HG02623 (cell line): ENCODE measurements around the gene PRKCA.
"Not testable (repeated sequence)": the region's sequence is repeated elsewhere in the genome, so short reads cannot be mapped to it uniquely, and the experiment has no call there.

Experiments used
- ATAC-seq: cut with Tn5 transposase; IDR thresholded peaks from one replicate; pipeline ENCODE4 v1.9.1; 2021; ENCODE audit warnings: moderate library complexity; ENCODE audit not compliant: unreplicated experiment

Gene PRKCA

DNA sequence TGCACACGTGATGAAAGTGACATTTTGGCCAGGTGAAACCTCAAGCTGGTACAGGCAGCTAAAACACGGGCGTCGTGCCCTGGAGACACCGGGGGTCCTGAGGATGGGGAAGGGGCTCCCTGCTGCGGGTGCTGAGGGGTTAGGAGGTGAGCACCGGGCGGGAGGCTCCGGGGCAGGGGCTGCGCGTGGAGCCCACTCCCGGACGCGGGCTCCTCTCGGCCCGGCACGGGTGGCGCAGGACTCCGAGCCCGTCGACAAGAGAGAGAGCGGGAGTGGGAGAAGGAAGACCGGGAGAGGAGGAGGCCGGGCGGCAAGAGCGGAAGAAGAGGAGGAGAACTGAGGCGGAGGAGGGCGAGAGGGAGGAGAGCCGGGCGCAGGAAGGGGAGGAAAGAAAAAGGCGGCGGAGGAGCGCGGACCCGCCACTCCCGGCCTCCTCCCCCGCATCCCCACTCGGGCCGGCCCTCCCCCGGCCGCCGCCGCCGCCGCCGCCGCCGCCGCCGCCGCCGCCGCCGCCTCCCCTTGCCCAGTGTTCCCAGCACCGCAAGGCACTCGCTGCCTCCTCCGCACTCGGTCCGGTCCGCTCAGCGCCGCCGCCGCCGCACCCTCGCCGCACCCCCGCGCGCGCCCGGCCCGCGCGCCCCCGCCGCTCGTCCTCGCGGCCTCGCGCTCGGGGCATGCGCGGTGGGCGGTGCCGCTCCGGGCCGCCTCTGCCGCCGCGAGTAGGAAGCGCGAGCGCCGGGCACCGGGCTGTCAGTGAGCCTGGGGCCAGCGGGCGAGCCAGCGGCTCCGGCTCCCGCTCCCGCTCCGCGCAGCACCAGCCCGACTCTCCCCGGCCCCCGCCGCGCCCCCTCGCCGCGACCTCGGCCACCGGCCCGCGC is at the start of gene PRKCA:
Gene PRKCA (plus strand): TSS at position 750 of the 878 bp plus-strand sequence.
- ATAC-seq = peak; percentile 50

DNA sequence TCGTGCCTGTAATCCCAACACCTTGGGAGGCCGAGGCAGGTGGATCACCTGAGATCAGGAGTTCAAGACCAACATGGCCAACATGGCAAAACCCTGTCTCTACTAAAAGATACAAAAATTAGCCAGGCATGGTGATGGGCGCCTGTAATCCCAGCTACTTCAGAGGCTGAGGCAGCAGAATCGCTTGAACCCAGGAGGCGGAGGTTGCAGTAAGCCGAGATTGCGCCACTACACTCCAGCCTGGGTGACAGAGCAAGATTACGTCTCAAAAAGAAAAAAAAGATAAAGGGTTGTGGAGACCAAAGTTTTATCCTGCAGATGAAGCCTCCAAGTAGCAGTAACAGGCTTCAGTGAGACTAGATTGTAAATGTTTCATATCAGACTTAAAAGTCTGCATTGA is 49.0 kb upstream of the PRKCA start:
- ATAC-seq = not testable (repeated sequence)

DNA sequence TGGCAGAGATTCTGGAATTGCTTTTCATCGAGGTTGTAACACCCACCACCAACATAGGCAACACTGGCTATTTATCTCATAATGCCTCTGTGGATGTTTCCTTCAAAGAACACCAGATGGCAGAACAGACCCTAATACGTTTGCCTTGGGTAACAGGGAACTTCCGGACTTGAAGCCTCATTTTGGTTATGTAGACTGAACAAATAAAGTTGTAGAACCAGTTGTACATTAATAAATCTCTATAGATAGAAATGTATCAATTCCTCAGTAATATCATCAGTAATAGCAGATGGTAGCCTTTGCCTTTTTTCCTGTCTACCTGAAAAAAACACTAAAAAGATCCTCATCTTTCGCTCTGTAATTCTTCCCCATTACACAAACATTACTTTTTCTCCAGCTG is 47.3 kb upstream of the PRKCA start:
- ATAC-seq = no peak

DNA sequence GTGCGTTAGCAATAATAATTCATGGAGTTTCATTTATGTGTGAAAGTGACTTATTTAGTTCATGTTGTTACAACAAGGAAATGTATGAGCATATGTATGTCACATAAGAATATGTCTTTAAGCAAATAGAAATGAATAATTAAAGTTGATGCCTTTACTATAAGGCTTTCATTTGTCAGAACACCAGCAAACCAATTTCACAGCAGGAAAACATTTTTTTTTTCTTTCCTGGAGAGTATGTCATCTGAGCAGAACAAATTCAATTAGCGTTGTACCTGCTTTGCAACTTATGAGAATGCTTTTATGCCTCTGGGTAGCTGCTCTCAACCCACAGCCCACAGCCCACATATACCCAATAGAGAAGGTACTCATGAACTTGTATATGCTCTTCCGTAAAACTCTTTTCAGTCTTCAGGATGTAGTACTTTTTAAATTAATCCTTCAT is 46.9 kb upstream of the PRKCA start:
- ATAC-seq = no peak

DNA sequence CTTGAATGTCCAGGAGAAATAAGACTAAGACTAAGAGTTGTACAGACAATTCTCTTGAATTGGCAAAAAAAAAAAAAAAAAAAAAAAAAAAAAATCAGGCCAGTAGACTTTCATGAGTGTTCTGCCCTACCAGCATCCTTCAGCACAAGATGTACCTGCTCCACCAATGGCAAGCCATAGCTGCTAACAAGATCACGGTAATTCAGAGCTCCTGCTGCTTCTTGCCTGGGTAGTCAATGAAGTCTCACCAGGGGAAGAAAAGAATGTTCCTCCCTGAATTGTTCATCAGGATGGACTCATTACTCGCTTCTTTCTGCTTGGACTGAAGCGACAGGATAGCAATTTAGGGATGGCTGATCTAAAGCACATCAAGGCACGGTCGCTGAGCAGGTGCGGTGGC is 42.1 kb upstream of the PRKCA start:
- no peak for ATAC-seq

DNA sequence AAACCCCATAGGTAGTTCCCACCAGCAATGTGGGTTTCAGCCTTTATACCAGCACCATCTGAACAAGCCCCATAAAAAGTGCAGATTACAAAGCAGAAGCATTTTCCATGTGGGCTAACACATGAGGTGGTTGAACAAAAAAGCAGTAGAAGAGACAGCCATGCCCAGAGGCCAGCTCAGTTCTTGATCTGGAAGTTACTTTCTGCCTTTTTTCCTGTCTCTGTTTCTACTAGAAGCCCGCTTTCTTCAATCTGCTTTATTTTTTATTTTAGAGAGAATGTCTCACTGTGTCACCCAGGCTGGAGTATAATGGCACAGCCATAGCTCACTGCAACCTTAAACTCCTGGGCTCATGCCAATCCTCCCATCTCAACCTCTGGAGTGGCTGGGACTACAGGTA is 41.7 kb upstream of the PRKCA start:
- no peak for ATAC-seq

DNA sequence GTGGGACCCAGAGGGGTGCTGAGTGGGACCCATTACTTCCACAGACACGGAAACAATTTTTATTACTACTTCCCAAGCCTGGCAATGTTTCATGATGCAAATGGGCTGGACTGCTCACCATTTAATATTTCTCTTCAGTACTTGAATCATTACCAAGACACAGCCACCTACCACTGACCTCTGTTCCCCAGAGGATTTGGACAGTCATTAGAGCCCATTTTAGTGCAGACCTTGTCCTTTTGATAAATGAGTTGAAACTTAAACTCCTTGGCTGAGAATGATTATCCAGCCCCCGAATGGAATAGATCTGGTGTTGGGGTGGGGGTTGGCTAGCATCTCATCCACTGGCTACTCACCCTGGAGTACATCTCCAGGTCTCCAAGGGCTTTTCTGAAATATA is 39.6 kb upstream of the PRKCA start:
- ATAC-seq = no peak

DNA sequence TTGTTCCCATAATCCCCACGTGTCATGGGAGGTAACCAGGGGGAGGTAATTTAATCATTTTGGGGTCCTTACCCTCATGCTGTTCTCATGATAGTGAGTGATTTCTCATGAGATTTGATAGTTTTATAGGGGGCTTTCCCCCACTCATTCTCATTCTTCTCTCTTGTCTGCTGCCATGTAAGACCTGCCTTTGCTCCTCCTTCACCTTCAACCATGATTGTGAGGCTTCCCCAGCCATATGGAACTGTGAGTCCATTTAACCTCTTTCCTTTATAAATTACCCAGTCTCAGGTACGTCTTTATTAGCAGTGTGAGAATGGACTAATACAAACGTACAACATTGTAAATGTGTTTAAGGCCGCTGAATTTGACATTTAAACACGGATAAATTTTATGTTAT is 37.7 kb upstream of the PRKCA start:
- ATAC-seq = no peak

DNA sequence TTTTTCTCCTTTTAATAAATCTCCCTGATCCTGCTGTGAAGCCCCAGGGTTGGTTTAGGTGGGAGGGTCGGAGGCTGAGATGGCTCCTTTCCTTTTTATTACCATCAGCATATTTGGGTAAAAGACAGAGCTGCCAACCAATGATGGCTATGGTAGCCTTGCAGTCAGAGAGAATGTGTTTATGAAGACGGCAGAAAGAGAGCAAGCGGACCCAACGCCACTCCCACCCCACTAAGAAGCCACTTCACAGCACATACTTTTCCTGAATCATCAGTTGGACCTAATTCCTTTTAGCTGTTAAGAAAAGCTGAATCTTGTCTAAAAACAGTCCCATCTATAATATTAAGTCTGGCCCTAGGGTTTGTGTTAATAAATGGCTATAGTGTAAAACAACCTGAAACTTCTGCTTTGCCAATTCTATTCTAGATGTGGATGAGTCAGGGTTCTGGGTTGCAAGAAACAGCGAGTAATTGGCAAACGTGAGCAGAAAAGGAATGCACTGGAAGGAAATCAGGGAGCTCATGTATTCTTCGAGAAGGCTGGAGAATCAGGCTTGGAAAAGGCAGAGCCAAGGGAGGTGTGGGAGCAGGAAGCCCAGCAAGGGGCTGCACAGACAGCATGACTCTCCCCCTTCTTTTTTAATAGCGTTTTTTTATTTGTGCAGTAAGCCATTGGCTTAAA is 34.0 kb upstream of the PRKCA start:
- no peak for ATAC-seq

DNA sequence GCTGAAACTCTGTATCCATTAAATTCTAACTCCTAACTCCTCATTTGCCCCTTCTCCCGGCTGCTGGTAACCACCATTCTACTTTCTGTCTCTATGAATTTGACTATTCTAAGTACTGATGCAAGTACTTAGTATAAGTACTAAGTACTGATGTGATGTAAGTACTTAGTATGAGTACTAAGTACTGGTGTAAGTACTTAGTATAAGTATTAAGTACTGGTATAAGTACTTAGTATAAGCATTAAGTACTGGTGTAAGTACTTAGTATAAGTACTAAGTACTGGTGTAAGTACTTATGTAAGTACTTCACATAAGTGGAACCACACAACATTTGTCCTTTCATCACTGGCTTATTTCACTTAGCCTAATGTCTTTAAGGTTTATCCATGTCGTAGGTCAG is 32.3 kb upstream of the PRKCA start:
- ATAC-seq = no peak

DNA sequence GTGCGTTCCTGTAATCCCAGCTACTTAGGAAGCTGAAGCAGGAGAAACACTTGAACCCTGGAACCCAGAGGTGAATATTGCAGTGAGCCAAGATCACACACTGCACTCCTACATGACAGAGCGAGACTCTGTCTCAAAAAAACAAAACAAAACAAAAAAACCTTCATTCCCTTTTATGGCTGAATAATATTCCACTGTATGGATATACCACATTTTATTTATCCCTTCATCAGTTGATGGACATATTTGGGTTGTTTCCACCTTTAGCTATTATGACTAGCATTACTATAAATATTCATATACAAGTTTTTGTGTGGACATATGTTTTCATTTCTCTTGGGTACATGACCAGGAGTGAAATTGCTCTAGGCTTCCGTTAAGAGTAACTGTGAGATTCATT is 30.9 kb upstream of the PRKCA start:
- no peak for ATAC-seq

DNA sequence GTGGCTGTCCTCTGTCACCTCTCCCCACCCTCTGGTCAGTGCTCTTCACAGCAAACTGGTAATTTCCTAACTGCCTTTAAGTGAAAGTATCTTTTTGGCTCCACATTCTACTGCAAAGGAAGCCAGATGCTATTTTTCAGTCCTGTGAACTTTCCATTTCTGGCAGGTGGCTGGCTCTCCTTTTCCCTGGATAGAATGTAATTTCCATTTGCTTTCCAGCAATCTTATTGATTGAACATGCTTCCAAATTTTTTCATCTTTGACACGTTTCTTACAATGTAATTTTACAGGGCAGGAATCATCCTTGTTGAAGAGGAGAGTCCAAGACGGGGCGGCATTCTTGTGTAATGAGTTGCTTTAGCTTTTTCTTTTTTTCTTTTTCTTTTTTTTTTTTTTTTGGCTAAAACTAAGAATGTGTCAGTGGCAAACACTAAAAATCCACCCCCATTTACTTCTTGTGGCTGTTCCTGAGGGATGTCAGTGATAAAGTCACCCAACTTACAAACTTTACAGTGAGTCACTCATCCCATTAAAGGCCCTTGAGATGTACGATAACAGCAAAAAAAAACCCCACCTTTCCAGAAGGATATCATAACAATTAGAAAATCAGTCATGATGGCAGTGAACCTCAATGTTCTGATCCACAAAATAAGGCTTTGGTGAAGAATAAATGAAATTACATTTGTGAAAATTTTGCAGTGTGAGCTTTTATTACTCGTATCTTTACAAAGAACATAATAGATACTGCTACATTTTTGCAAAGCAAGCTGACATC is 29.4 kb upstream of the PRKCA start:
- no peak for ATAC-seq

DNA sequence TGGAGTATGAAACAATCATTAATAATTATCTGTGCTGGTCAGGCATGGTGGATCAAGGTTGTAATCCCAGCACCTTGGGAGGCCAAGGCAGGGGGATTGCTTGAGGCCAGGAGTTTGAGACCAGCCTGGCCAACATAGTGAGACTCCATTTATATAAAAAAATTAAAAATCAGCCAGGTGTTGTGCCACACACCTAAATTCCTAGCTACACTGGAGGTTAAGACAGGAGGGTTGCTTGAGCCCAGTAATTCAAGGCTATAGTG is 28.9 kb upstream of the PRKCA start:
- no peak for ATAC-seq

DNA sequence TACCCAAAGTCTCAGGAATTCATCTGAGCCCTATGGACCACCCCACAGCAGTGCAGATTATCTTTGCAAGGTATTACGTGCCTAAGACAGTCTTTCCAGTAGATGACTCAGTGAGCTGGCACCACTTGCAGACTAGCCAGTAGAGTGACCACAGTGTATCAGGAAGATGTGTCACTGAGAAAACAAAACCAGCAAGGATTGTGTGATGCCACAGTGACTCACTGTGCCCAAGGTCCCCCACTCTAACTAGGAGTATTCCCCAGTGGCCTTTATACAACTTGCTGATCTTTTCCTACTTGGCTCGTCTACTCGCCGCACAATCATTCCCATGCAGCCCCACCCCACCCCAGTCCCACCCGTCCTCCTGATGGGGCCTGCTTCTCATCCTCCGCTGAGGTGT is 26.8 kb upstream of the PRKCA start:
- no peak for ATAC-seq

DNA sequence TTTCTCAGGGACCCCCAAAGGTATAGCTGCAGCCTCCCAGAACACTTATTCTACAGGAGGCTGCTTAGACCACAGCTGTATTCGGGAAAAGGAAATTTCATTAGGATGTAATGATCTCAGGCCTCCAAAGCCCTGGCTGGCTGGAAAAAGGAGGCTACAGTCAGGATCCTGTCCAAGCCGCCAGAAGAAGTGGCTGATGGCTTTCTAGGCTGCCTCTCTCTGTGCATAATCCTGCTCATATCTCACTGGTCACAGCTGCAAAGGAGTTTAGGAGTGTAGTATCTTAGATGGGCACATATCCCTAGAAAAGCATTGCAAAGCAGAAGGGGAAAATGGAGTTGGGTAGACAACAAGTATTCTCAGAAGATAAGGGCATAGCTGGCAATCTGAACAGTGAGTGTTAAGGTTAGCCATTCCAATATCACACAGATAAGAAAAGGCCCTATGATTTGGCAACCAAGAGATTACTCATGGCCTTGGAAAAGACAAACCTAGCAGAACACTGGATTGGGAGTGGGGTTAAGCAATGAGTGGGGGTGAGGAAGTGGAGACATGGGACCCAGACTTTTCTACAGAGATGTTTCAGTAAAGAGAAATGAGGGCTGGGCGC is 26.0 kb upstream of the PRKCA start:
- ATAC-seq = no peak

DNA sequence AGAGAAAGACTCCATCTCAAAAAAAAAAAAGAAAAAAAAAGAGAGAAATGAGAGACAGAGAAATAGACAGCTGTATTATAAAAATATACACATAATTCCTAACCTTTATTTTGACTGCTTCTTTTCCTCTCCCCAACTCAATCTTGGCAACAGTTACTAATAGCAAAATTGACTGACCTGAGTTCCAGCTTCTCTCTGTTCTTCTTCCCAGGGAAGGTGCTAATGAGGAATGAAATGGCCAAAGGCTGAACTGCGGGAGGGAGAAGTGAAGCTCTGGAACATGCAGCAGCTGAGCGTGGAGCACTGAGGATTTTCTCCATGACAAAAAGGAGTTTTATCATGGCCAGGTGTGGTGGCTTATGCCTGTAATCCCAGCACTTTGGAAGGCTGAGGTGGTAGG is 25.2 kb upstream of the PRKCA start:
- ATAC-seq = no peak

DNA sequence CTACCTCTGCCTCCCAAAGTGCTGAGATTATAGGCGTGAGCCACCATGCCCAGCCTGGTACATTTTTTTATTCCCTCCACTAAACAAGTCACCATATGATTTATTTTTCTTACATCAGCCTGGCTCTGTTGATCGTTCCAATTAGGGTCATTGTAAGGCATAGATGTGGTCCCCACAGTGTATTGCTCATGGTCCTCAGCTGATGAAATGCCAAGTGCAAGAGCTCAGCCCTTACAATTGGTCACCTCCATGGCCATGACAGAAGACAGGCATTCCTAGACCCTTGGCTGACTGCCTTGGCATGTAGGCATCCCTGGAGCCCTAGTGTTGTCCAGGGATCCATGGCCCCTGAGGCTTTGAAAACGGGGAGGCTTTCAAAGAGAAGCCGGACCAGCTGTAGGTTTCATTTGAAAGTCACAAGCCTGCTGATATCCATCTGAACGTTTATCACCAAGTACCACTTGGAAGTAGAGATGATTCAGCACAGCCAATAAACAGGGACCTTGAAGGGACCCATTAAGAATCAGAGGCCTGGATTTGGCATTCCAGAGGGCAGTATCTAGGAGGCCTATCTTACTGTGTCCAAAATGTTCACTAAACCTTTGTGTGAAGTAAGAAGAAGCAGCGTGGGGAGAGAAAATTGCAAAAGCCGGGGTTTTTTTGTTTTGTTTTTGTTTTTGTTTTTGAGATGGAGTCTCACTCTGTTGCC is 20.6 kb upstream of the PRKCA start:
- no peak for ATAC-seq

DNA sequence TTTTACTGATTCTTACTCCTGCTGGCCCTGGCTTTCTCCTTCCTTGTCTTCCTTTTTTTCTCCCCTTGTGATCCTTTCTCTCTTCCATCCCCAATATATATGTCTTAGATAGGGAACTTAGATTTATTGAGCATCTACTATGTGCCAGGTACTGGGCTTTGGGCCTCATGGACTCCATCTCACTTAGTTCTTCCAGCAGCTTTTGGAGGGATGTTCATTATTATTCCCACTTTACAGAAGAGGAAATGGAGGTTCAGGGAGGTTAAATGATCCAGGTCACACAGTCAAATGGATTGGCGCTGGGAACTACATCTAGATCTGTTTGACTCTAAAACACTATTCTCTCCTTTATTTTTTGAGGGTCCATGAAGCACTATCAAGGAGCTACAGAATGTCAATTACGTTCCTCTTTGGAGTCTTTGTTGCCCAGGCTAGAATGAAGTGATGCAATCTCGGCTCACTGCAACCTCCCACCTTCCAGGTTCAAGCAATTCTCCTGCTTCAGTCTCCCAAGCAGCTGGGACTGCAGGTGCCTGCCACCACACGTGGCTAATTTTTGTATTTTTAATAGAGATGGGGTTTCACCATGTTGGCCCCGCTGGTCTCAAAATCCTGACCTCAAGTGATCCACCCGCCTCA is 19.0 kb upstream of the PRKCA start:
- ATAC-seq = no peak

DNA sequence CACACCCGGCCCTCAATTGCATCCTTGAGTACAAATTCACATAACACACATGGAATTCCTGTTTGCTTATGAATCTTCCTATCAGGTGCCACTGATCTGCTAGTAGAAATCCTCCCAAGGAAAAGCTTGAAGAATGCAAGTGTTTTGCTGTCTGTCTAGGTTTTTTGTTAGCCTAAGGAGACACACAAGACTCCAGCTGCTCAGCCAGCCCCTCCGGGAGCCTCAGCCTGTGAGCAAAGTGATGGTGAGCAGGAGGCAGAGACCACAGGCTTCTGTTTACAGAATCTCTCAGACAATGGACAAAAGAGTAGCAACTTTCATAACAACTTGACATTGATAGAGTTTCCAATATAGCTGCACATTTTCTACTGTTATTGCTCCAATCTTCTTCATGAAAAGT is 18.4 kb upstream of the PRKCA start:
- ATAC-seq = no peak

DNA sequence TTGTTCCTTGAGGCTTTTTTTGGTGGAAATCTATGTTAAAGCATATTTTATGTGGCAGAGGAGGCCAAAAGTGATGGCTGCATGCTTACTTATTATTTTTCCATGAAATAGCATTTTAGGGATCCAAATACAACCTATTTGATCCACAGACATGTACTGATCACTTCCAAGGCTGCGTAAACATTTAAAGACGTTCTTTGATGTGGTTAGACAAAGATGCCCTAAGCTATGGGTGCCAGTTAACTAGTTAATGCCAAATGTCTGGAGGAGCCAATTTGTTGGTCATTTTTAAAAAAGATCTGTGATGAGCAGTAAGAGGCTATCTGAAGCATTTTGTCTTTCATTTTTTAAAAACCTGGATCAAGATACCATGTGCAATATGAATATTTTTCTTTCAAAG is 17.3 kb upstream of the PRKCA start:
- no peak for ATAC-seq
